Measurements from ENCODE around the gene LACTB. TPM values are rescaled to one million over a fixed set of nuclear protein-coding genes. Genes with fewer than 3 reads are reported as not detected.

Gene LACTB
- total and polyA plus RNA-seq, 2 experiments from 2014 or later, result 13.3 to 14.0 TPM

- no peak for TF ChIP-seq CTCF (IDR thresholded peaks at IDR 0.05; ENCODE audit: low read depth, low read length)
- Histone ChIP-seq H3K27ac (no peak overlapping the region), H3K4me3 (no peak overlapping the region), H3K36me3 (no peaks in the 10 kb centered on the region), H3K4me1 (ENCODE audit: low read depth) (peaks cover 18% of the 10 kb centered on the region), H3K27me3 (no peaks in the 10 kb centered on the region), H3K9me3 (ENCODE audit: low read depth) (no peaks in the 10 kb centered on the region)
- no peak for DNase-seq (ENCODE audit: low read depth in 1 of 2, low spot score in 1 of 2)
Measured at GRCh38 chr15:63086947-63087346, 34.7 kb upstream of the LACTB start.

GRCh38 chr15:63088533-63089245, 33.0 kb upstream of the LACTB start:
- H3K4me1 ChIP-seq (ENCODE audit: low read depth), result peaks cover 9% of the 10 kb centered on the region
- TF ChIP-seq CTCF (IDR thresholded peaks at IDR 0.05; ENCODE audit: low read depth, low read length), result no peak
- H3K9me3 ChIP-seq (ENCODE audit: low read depth), result no peaks in the 10 kb centered on the region
- H3K36me3 ChIP-seq, result no peaks in the 10 kb centered on the region
- no peak for DNase-seq (ENCODE audit: low read depth in 1 of 2, low spot score in 1 of 2)
- no peaks in the 10 kb centered on the region for H3K27me3 ChIP-seq
- H3K4me3 ChIP-seq, result no peak overlapping the region
- peak overlapping the region; percentile 20 for H3K27ac ChIP-seq

GRCh38 chr15:63089260-63090043, 32.2 kb upstream of the LACTB start:
- Histone ChIP-seq H3K27ac (peak overlapping the region; percentile 20), H3K36me3 (no peaks in the 10 kb centered on the region), H3K27me3 (no peaks in the 10 kb centered on the region), H3K4me3 (no peak overlapping the region), H3K9me3 (ENCODE audit: low read depth) (no peaks in the 10 kb centered on the region), H3K4me1 (ENCODE audit: low read depth) (peaks cover 15% of the 10 kb centered on the region)
- no peak for TF ChIP-seq CTCF (IDR thresholded peaks at IDR 0.05; ENCODE audit: low read depth, low read length)
- DNase-seq (ENCODE audit: low read depth in 1 of 2, low spot score in 1 of 2), result peak; percentile 42 to 92

GRCh38 chr15:63090472-63090871, 31.2 kb upstream of the LACTB start:
- Histone ChIP-seq H3K27ac (no peak overlapping the region), H3K36me3 (no peaks in the 10 kb centered on the region), H3K4me1 (ENCODE audit: low read depth) (peaks cover 21% of the 10 kb centered on the region), H3K4me3 (no peak overlapping the region), H3K27me3 (no peaks in the 10 kb centered on the region), H3K9me3 (ENCODE audit: low read depth) (no peaks in the 10 kb centered on the region)
- no peak for TF ChIP-seq CTCF (IDR thresholded peaks at IDR 0.05; ENCODE audit: low read depth, low read length)
- no peak for DNase-seq (ENCODE audit: low read depth in 1 of 2, low spot score in 1 of 2)

- DNase-seq (ENCODE audit: low read depth in 1 of 2, low spot score in 1 of 2), result no peak
- Histone ChIP-seq H3K4me3 (no peak overlapping the region), H3K27ac (no peak overlapping the region), H3K9me3 (ENCODE audit: low read depth) (no peaks in the 10 kb centered on the region), H3K36me3 (no peaks in the 10 kb centered on the region), H3K4me1 (ENCODE audit: low read depth) (peaks cover 21% of the 10 kb centered on the region), H3K27me3 (no peaks in the 10 kb centered on the region)
- TF ChIP-seq CTCF (IDR thresholded peaks at IDR 0.05; ENCODE audit: low read depth, low read length), result no peak
Measured at GRCh38 chr15:63090887-63091286, 30.8 kb upstream of the LACTB start.
